Dedifferentiated amniotic fluid mesenchymal stem cell (primary cell): ENCODE results near the gene PTPN23.
"Not testable (repeated sequence)": the region's sequence is repeated elsewhere in the genome, so short reads cannot be mapped to it uniquely, and the experiment has no call there.

ENCODE experiments used
- DNase-seq: peaks from one replicate; pipeline ENCODE4 v3.0.0-alpha.2; 2016; ENCODE audit errors: extremely low spot score

Gene PTPN23

DNA sequence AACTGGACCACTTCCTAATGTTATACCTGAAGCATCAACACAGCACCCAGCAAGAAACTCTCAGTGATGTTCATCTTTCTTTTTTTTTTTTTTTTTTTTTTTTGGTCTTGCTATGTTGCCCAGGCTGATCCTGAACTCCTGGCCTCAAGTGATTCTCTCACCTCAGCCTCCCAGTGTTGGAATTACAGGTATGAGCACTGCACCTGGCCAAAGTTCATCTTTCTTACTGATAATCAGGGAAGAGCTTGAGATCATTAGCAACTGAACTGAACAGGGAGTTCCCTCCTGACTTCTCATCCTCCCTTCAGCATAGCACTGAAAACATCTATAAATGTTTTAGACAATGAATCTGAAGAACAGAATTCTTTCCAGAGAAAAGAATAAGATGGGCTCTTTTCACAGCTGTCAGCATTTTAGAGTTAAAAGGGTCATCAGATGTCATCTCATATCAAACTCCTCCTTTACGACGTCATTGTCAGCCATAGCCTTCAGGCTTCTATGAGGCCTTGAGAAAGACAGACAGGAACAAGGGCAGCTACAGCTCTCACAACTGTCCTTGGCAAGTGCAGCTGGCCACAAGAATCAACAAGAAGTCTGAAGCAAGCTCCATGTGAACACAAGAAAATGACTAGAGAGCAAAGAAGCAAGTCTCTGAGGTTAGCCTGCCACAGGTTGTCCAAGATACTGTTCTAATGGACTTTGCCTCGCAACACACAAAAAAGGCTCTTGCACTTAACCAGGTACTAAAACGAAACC lies 61.2 kb downstream of the PTPN23 start:
- no peak for DNase-seq

DNA sequence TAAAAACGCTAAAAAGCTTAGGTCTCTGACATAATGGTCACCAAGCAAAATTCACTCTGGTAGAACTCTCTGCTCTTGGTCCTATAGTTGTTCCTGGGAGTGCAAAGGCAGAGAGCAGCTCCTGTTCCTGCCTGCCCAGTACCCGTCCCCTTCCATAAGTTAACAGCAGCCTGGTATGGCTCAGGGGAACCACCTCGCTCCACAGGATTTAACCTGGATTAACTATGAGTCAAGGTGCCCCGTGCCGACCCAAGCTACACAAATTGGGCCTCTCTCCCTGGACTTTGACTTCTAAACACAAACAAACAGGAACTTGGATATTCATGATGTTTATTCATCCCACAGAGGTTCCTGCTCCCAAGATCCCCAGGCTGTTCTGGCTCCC lies 62.8 kb downstream of the PTPN23 start:
- no peak for DNase-seq

DNA sequence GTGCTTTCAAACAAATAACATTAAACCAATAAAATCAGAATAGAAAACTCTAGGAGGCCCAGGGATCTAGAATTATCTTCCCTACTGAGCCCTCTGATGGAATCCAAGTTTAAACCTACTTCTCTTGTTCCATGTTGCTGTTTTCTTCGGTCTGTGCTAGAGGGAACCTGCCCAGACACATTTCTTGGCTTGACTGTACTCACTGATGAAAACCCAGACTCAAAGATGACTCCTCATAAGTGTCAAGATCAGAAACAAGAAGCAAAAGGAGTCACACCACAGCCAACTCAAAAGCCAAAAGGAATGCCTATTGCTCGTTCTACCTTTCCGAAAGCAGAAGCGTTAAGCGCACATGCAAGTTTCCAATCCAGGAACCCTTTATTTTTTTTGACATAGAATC lies 63.3 kb downstream of the PTPN23 start:
- no peak for DNase-seq

GRCh38 chr3:47452453-47453215 lies 71.8 kb downstream of the PTPN23 start:
- DNase-seq = no peak

- DNase-seq = no peak
Observed at GRCh38 chr3:47455806-47456452, 75.1 kb downstream of the PTPN23 start.

DNA sequence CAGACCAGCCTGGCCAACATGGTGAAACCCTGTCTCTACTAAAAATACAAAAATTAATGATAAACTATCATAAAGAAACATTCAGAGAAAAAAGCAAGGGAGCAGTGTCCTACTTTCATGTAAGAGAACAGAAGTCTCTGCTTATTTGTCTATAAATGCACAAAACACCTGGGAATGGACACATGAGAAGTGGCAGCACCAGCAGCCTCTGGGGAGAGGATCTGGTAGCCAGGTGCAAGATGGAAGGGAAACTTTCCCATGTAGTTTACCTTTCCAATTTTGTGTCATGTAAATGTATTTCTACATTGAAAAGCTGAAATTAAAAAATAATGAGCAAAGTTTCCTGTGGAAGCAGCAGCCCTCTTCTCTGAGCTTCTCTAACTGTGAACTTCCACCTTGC lies 76.2 kb downstream of the PTPN23 start:
- no peak for DNase-seq

- not testable (repeated sequence) for DNase-seq
Observed at GRCh38 chr3:47459534-47460085, 78.8 kb downstream of the PTPN23 start.
